DMS79 treated with DMSO at 0.1 percent for 48 hours (cell line): ENCODE measurements around the gene DCTN2.

Experiments
- DNase-seq: peaks from one replicate; lab custom pipeline; 2025; lab: John Stamatoyannopoulos, UW

The DCTN2 gene

GRCh38 chr12:57488402-57489156 is 58.4 kb downstream of the DCTN2 start:
- no peak for DNase-seq

GRCh38 chr12:57487597-57488401 is 59.2 kb downstream of the DCTN2 start, which contains the start of gene MARS1:
Gene MARS1, plus strand, starts transcription at chr12:57488068. Its CDS starts 23 bp downstream, at chr12:57488091.
- DNase-seq: peak; percentile 82

- no peak for DNase-seq
These were observed 59.9 kb downstream of the DCTN2 start for GRCh38 chr12:57487055-57487596.

GRCh38 chr12:57485695-57486094 is 61.3 kb downstream of the DCTN2 start:
- DNase-seq: no peak

GRCh38 chr12:57483466-57483865 is 63.5 kb downstream of the DCTN2 start:
- DNase-seq: no peak

- DNase-seq: no peak
These were observed 65.3 kb downstream of the DCTN2 start for GRCh38 chr12:57481671-57482070.
